ENCODE measurements around the gene GALC. TPM values are rescaled to one million over a fixed set of nuclear protein-coding genes. Genes with fewer than 3 reads are reported as not detected.

Gene GALC
- total RNA-seq, 2 donors from 2014 or later, result 40.1 to 40.3 TPM

Other genes starting within 250 kb of the GALC start
- gene GPR65, start 12.0 kb upstream of the GALC start, total RNA-seq, result 10 to 100 TPM; 24.6 to 31.8 TPM

Data from activated T-cell treated with anti-CD3 and anti-CD28 coated beads, Interleukin-2, amount 50 U/mL, for 72 hours (primary cell).